Transverse colon (tissue), 4 donors: ENCODE results near the gene LETM1.

Experiments used
- EP300 ChIP-seq: sonication (generic); formaldehyde crosslinking; IDR thresholded peaks from one replicate; pipeline ENCODE4 v1.6.1; 2017; ENCODE audit warnings: antibody characterized with exemption, low read depth
- POLR2A ChIP-seq: fragments of 450-650 bp; IDR thresholded peaks from one replicate; pipeline ENCODE4 v1.6.1; 2016; ENCODE audit warnings: antibody characterized with exemption, mild to moderate bottlenecking, moderate library complexity
- POLR2AphosphoS5 ChIP-seq, 3 donors: sonication (generic); formaldehyde crosslinking; IDR thresholded peaks; one replicate each; pipeline ENCODE4 v1.6.1; 2016; ENCODE audit warnings: antibody characterized with exemption in 3 of 3
- TF ChIP-seq, protein P1 (sequence below), 5 experiments: fragments of 200-600 bp in 3 of 5; fragments of 450-650 bp in 2 of 5; sonication (generic) in 3 of 5; IDR thresholded peaks; 1 replicate in 2 of 5; 2 replicates in 3 of 5; pipeline ENCODE4 v1.5.1; 2016 to 2017; ENCODE audit warnings: antibody characterized with exemption in 5 of 5, inconsistent platforms in 3 of 5, mild to moderate bottlenecking in 2 of 5, moderate library complexity in 1 of 5

DNA sequence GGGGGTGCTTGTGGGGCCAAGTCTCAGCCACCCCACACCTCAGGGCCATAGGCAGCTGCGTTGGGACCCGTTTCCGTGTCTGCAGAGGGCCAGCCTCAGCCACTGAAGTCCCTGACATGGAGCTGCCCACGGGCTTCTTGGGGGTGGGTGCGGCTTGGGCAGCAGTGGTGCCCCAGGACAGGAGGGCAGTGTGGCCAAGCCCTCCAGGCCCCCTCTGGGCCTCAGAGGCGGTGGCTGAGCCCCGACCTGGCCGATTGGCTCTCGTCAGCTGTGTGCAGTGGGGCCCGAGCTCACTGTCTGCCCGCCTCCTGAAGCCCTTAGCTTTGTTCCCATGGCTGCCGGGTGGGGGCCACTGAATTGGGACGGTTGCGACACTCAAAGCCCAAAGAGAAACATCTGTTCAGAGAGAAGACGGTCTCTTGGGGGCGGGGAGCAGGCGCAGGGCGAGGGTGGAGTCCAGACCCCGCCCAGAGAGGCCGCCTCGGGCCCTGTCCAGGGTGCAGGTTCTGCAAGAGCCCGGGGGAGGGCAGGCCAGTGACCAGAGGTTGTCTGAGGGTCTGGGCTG is 53.7 kb downstream of the LETM1 start:
- TF ChIP-seq, protein P1, sequence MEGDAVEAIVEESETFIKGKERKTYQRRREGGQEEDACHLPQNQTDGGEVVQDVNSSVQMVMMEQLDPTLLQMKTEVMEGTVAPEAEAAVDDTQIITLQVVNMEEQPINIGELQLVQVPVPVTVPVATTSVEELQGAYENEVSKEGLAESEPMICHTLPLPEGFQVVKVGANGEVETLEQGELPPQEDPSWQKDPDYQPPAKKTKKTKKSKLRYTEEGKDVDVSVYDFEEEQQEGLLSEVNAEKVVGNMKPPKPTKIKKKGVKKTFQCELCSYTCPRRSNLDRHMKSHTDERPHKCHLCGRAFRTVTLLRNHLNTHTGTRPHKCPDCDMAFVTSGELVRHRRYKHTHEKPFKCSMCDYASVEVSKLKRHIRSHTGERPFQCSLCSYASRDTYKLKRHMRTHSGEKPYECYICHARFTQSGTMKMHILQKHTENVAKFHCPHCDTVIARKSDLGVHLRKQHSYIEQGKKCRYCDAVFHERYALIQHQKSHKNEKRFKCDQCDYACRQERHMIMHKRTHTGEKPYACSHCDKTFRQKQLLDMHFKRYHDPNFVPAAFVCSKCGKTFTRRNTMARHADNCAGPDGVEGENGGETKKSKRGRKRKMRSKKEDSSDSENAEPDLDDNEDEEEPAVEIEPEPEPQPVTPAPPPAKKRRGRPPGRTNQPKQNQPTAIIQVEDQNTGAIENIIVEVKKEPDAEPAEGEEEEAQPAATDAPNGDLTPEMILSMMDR (IDR thresholded peaks at IDR 0.05), result no peak
- no peak for TF ChIP-seq POLR2A
- TF ChIP-seq EP300, result no peak
- TF ChIP-seq POLR2AphosphoS5 (IDR thresholded peaks at IDR 0.05), result no peak
